Adrenal gland (tissue), 5 donors: ENCODE data around the gene MRPS12.

Experiments used
- CTCF ChIP-seq, 6 experiments: fragments of 450-650 bp in 4 of 6; fragments of 200-600 bp in 2 of 6; sonication (generic) in 1 of 6; IDR thresholded peaks; 1 replicate in 5 of 6; 2 replicates in 1 of 6; pipeline versions ENCODE4 v1.5.1 to v1.8.0; 2016 to 2021; ENCODE audit warnings: antibody characterized with exemption in 6 of 6, mild to moderate bottlenecking in 2 of 6, moderate library complexity in 1 of 6
- POLR2A ChIP-seq, 2 donors: fragments of 450-650 bp; IDR thresholded peaks; one replicate each; pipeline ENCODE4 v1.6.1; 2017; ENCODE audit warnings: antibody characterized with exemption in 2 of 2, mild to moderate bottlenecking in 2 of 2, moderate library complexity in 1 of 2
- donor health status: DM: no; HTN: no; CAD: no.

GRCh38 chr19:38919837-38920601, 10.7 kb upstream of the MRPS12 start:
- TF ChIP-seq CTCF (IDR thresholded peaks at IDR 0.05) (no peak), POLR2A (IDR thresholded peaks at IDR 0.05) (no peak)
